ENCODE measurements around the gene MBTPS1. TPM values are rescaled to one million over a fixed set of nuclear protein-coding genes. Genes with fewer than 3 reads are reported as not detected.

Gene MBTPS1
- total RNA-seq, 1 experiment from 2014 or later, result 39.2 TPM

DNA sequence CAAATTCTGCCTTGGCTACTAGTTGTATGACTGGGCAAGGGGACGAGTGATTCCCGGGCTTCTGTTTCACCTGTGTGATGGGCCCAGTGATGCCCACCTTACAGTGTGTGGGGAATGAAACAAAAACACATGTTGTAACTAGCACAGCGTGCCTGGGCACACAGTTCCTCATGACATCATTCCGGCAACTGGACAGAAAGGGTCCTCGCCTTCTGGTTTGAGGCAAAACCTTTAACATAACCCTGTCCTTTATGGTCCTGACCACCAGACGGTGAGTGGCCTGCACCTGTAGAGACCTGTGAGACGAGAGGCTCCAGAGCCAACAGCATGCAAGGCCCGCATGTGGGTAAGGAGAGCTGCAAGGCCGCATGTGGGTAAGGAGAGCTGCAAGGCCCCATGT is 66.4 kb downstream of the MBTPS1 start:
- no peaks in the 10 kb centered on the region for H3K4me1 ChIP-seq

GRCh38 chr16:84049403-84050060 is 67.2 kb downstream of the MBTPS1 start:
- Histone ChIP-seq H3K27ac (no peak overlapping the region), H3K36me3 (no peaks in the 10 kb centered on the region), H3K9me3 (replicated peaks) (no peaks in the 10 kb centered on the region), H3K27me3 (no peaks in the 10 kb centered on the region), H3K4me1 (no peaks in the 10 kb centered on the region), H3K4me3 (no peak overlapping the region)
- no peak for DNase-seq

More for the DNA sequence above, 66.4 kb downstream of the MBTPS1 start:
- H3K4me3 ChIP-seq, result no peak overlapping the region
- H3K27me3 ChIP-seq, result no peaks in the 10 kb centered on the region
- no peaks in the 10 kb centered on the region for H3K9me3 ChIP-seq (replicated peaks)
- DNase-seq, result no peak
- H3K36me3 ChIP-seq, result no peaks in the 10 kb centered on the region
- no peak overlapping the region for H3K27ac ChIP-seq

GRCh38 chr16:84048871-84049270 is 67.9 kb downstream of the MBTPS1 start:
- H3K27ac ChIP-seq, result no peak overlapping the region
- H3K36me3 ChIP-seq, result no peaks in the 10 kb centered on the region
- no peaks in the 10 kb centered on the region for H3K4me1 ChIP-seq
- no peak for DNase-seq
- no peak overlapping the region for H3K4me3 ChIP-seq
- H3K9me3 ChIP-seq (replicated peaks), result no peaks in the 10 kb centered on the region
- 0 out of 2 replicates have a peak, but pooled peaks cover 6% of the 10 kb centered on the region for H3K27me3 ChIP-seq

- no peak for DNase-seq
- H3K36me3 ChIP-seq, result no peaks in the 10 kb centered on the region
- no peaks in the 10 kb centered on the region for H3K9me3 ChIP-seq (replicated peaks)
- H3K4me3 ChIP-seq, result no peak overlapping the region
- H3K4me1 ChIP-seq, result no peaks in the 10 kb centered on the region
- H3K27ac ChIP-seq, result no peak overlapping the region
- H3K27me3 ChIP-seq, result 0 out of 2 replicates have a peak, but pooled peaks cover 12% of the 10 kb centered on the region
Observed at GRCh38 chr16:84048270-84048669, 68.5 kb downstream of the MBTPS1 start.

DNA sequence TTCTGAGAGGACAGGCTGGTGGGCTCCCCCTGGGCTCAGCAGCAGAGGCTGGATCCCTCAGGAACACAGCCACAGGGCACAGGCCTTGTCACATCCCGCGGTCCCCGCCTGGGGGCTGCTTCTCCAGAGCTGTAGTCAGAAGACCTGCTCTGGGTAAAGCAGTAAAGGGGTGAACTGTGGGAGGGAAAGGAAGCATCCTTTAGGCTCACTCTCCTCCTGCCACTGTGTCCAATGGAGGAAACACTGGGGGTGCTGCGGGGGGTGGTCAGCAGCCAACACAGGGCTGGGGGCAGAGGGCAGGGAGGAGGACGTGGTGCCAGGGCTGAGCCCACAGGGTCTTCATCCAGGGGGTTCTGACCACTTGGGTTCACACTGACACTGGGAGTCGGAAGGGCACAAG is 69.1 kb downstream of the MBTPS1 start:
- H3K36me3 ChIP-seq, result no peaks in the 10 kb centered on the region
- H3K4me3 ChIP-seq, result no peak overlapping the region
- no peak for DNase-seq
- H3K27ac ChIP-seq, result no peak overlapping the region
- 0 out of 2 replicates have a peak, but pooled peaks cover 13% of the 10 kb centered on the region for H3K27me3 ChIP-seq
- H3K9me3 ChIP-seq (replicated peaks), result no peaks in the 10 kb centered on the region
- no peaks in the 10 kb centered on the region for H3K4me1 ChIP-seq

- no peak overlapping the region for H3K27ac ChIP-seq
- 0 out of 2 replicates have a peak, but pooled peaks cover 13% of the 10 kb centered on the region for H3K27me3 ChIP-seq
- DNase-seq, result no peak
- H3K36me3 ChIP-seq, result no peaks in the 10 kb centered on the region
- no peak overlapping the region for H3K4me3 ChIP-seq
- H3K4me1 ChIP-seq, result no peaks in the 10 kb centered on the region
- H3K9me3 ChIP-seq (replicated peaks), result no peaks in the 10 kb centered on the region
Observed at GRCh38 chr16:84047206-84047605, 69.5 kb downstream of the MBTPS1 start.

GRCh38 chr16:84045818-84046470 is 70.8 kb downstream of the MBTPS1 start:
- no peaks in the 10 kb centered on the region for H3K36me3 ChIP-seq
- H3K4me1 ChIP-seq, result no peaks in the 10 kb centered on the region
- H3K27me3 ChIP-seq, result peaks cover 13% of the 10 kb centered on the region; the same call in 1 of the 2 replicates
- H3K4me3 ChIP-seq, result no peak overlapping the region
- no peaks in the 10 kb centered on the region for H3K9me3 ChIP-seq (replicated peaks)
- H3K27ac ChIP-seq, result no peak overlapping the region
- DNase-seq, result no peak

GRCh38 chr16:84045001-84045817 is 71.5 kb downstream of the MBTPS1 start:
- Histone ChIP-seq H3K4me1 (peaks cover 5% of the 10 kb centered on the region), H3K9me3 (replicated peaks) (no peaks in the 10 kb centered on the region), H3K36me3 (no peaks in the 10 kb centered on the region), H3K4me3 (no peak overlapping the region), H3K27ac (no peak overlapping the region), H3K27me3 (peaks cover 13% of the 10 kb centered on the region; the same call in 1 of the 2 replicates)
- no peak for DNase-seq

GRCh38 chr16:84044118-84044488 is 72.6 kb downstream of the MBTPS1 start:
- Histone ChIP-seq H3K9me3 (replicated peaks) (no peaks in the 10 kb centered on the region), H3K4me1 (peaks cover 9% of the 10 kb centered on the region), H3K27ac (no peak overlapping the region), H3K36me3 (no peaks in the 10 kb centered on the region), H3K27me3 (peaks cover 13% of the 10 kb centered on the region; the same call in 1 of the 2 replicates), H3K4me3 (no peak overlapping the region)
- DNase-seq, result peak in 1 of 2 experiments; percentile 35

GRCh38 chr16:84043486-84044117 is 73.1 kb downstream of the MBTPS1 start:
- H3K4me3 ChIP-seq, result no peak overlapping the region
- H3K36me3 ChIP-seq, result no peaks in the 10 kb centered on the region
- peaks cover 13% of the 10 kb centered on the region; the same call in 1 of the 2 replicates for H3K27me3 ChIP-seq
- H3K9me3 ChIP-seq (replicated peaks), result no peaks in the 10 kb centered on the region
- no peak for DNase-seq
- peaks cover 9% of the 10 kb centered on the region for H3K4me1 ChIP-seq
- no peak overlapping the region for H3K27ac ChIP-seq

DNA sequence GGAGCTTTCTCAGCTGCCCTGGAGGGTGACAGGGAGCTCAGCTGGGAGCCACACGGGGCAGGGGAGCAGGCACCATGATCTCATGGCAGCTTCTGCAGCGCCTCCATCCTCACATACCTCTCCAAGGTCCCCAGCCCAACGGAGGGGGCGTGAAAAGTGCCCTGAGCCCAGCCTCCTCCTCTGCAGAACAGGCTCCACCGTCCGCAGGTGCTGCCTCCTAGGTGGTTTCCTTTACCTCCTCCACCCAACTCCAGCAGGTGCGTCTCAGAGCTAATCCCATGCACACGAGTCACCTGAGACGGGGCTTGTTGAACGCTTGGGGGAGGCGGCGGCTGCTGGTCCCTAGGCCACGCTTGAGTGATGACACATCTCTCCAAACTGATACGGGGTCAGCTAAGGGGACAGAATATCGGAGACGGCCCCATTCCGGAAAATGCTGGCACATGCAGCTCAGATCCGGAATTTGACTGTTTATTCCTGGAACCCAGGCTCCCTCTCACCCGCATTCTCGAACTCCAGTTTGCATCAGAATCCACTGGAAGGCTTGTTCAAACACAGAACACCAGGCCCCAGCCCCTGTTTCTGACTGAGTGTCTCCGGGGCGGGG is 73.8 kb downstream of the MBTPS1 start:
- Histone ChIP-seq H3K4me1 (peaks cover 9% of the 10 kb centered on the region), H3K27me3 (peaks cover 13% of the 10 kb centered on the region; the same call in 1 of the 2 replicates), H3K9me3 (replicated peaks) (no peaks in the 10 kb centered on the region), H3K36me3 (no peaks in the 10 kb centered on the region), H3K27ac (no peak overlapping the region), H3K4me3 (no peak overlapping the region)
- no peak for DNase-seq

GRCh38 chr16:84042308-84042878 is 74.3 kb downstream of the MBTPS1 start, which contains the start of gene SLC38A8:
Gene SLC38A8 (minus strand): TSS chr16:84042795. CDS start chr16:84042157, 638 bp downstream.
- Histone ChIP-seq H3K9me3 (replicated peaks) (no peaks in the 10 kb centered on the region), H3K4me3 (no peak within 1 kb of the TSS), H3K27me3 (peaks cover 13% of the 10 kb centered on the region; the same call in 1 of the 2 replicates), H3K27ac (no peak within 1 kb of the TSS), H3K4me1 (peaks cover 9% of the 10 kb centered on the region), H3K36me3 (no peaks in the 10 kb centered on the region)
- DNase-seq, result no peak

GRCh38 chr16:84041881-84042280 is 74.9 kb downstream of the MBTPS1 start:
- H3K27me3 ChIP-seq, result peaks cover 13% of the 10 kb centered on the region; the same call in 1 of the 2 replicates
- H3K36me3 ChIP-seq, result no peaks in the 10 kb centered on the region
- peaks cover 9% of the 10 kb centered on the region for H3K4me1 ChIP-seq
- H3K4me3 ChIP-seq, result no peak overlapping the region
- no peaks in the 10 kb centered on the region for H3K9me3 ChIP-seq (replicated peaks)
- peak in 1 of 2 experiments; percentile 6 for DNase-seq
- H3K27ac ChIP-seq, result no peak overlapping the region
